T-helper 1 cell treated with Interleukin-12 subunit alpha and Interleukin-12 subunit beta and Interleukin-4 antibody, amounts not matched to agents 30 μg/mL and 1 μg/mL, for 36 hours (primary cell): ENCODE measurements around the gene SPOCK1.

Source experiments
- H3K27ac Mint-ChIP-seq: one replicate; pipeline ENCODE4 v1.8.0; 2021; ENCODE audit warnings: mild to moderate bottlenecking, mixed read lengths
- H3K27me3 Mint-ChIP-seq: one replicate; pipeline ENCODE4 v1.8.0; 2021; ENCODE audit warnings: low read depth, mixed read lengths
- H3K36me3 Mint-ChIP-seq: one replicate; pipeline ENCODE4 v1.8.0; 2021; ENCODE audit warnings: low read depth, mixed read lengths
- H3K4me1 Mint-ChIP-seq: one replicate; pipeline ENCODE4 v1.8.0; 2021; ENCODE audit warnings: low read depth, mixed read lengths
- H3K4me3 Mint-ChIP-seq: one replicate; pipeline ENCODE4 v1.8.0; 2021; ENCODE audit warnings: mild to moderate bottlenecking, moderate library complexity, mixed read lengths
- H3K9me3 Mint-ChIP-seq: one replicate; pipeline ENCODE4 v1.8.0; 2021; ENCODE audit warnings: mixed read lengths

Gene SPOCK1

GRCh38 chr5:137442660-137443059, 56.5 kb downstream of the SPOCK1 start:
- H3K27ac Mint-ChIP-seq, result no peak overlapping the region
- no peak overlapping the region for H3K4me3 Mint-ChIP-seq
- no peaks in the 10 kb centered on the region for H3K36me3 Mint-ChIP-seq
- H3K9me3 Mint-ChIP-seq, result no peaks in the 10 kb centered on the region
- no peaks in the 10 kb centered on the region for H3K4me1 Mint-ChIP-seq
- H3K27me3 Mint-ChIP-seq, result peaks cover 3% of the 10 kb centered on the region

DNA sequence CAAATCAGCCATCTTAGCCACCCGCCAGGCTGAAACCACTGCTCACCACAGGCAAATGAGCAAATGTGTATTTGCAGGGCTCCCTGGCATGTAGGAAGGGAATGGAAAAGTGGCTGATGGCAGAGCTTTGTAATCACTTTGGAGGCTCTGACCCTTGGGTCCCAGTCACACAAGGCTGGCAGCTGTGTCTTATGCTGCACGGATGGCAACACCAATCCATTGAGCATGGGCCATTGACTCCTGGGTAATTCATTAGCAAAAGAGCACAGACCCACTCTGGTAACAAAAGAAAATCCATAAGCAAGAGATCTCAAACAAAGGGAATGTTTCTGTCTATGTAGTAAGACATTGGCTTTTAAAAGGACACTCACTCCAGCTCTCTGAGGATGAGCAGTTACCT, 57.6 kb downstream of the SPOCK1 start:
- no peaks in the 10 kb centered on the region for H3K4me1 Mint-ChIP-seq
- no peaks in the 10 kb centered on the region for H3K36me3 Mint-ChIP-seq
- H3K4me3 Mint-ChIP-seq, result no peak overlapping the region
- no peak overlapping the region for H3K27ac Mint-ChIP-seq
- no peaks in the 10 kb centered on the region for H3K9me3 Mint-ChIP-seq
- peaks cover 3% of the 10 kb centered on the region for H3K27me3 Mint-ChIP-seq

DNA sequence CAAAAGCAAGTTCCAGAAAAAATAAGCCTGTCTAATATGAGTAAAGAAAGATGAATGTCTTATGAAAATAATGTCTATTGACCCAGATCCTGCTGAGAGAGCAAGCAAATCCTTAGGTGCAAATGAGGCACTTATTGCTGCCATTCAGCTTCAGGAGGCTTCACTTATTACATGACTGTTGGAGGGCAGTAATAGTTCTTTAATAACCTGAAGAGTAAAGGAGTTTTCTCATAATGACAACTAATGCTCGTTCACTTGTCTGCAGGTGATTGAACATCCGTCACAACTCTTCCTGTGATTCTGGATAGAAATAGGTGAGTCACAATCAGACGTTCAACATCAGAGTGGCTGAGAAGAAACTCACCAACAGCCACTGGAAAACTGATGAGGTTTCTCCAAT, 58.3 kb downstream of the SPOCK1 start:
- Mint-ChIP-seq H3K27me3 (peaks cover 3% of the 10 kb centered on the region), H3K4me3 (no peak overlapping the region), H3K4me1 (no peaks in the 10 kb centered on the region), H3K9me3 (no peaks in the 10 kb centered on the region), H3K36me3 (no peaks in the 10 kb centered on the region), H3K27ac (no peak overlapping the region)

- H3K36me3 Mint-ChIP-seq, result no peaks in the 10 kb centered on the region
- no peaks in the 10 kb centered on the region for H3K4me1 Mint-ChIP-seq
- no peaks in the 10 kb centered on the region for H3K9me3 Mint-ChIP-seq
- no peak overlapping the region for H3K4me3 Mint-ChIP-seq
- no peak overlapping the region for H3K27ac Mint-ChIP-seq
- peaks cover 3% of the 10 kb centered on the region for H3K27me3 Mint-ChIP-seq
Measured at GRCh38 chr5:137439645-137440044, 59.5 kb downstream of the SPOCK1 start.

- Mint-ChIP-seq H3K27me3 (peaks cover 3% of the 10 kb centered on the region), H3K4me3 (no peak overlapping the region), H3K27ac (no peak overlapping the region), H3K4me1 (no peaks in the 10 kb centered on the region), H3K36me3 (no peaks in the 10 kb centered on the region), H3K9me3 (no peaks in the 10 kb centered on the region)
Measured at GRCh38 chr5:137438932-137439331, 60.2 kb downstream of the SPOCK1 start.

- H3K36me3 Mint-ChIP-seq, result no peaks in the 10 kb centered on the region
- H3K4me3 Mint-ChIP-seq, result no peak overlapping the region
- no peaks in the 10 kb centered on the region for H3K9me3 Mint-ChIP-seq
- H3K27me3 Mint-ChIP-seq, result no peaks in the 10 kb centered on the region
- H3K4me1 Mint-ChIP-seq, result no peaks in the 10 kb centered on the region
- H3K27ac Mint-ChIP-seq, result no peak overlapping the region
Measured at GRCh38 chr5:137437774-137438173, 61.4 kb downstream of the SPOCK1 start.

DNA sequence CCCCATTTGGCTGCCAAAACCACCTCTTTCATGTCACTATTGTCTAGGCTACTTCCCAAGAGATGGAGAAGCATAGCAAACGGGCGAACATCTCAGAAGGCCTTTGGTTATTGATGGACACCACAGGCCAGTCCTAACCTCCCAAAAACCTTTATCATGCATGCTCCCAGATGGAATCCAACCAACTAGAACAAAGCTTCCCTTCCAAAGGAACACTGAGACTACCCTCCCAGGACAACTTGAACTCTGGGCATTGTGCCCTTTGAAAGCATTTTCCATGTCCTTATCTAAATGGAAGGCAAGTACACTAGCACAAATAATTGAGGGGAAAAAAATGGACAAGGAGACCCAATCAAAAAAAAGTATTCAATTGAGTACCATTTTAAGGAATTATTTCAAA, 65.6 kb downstream of the SPOCK1 start:
- Mint-ChIP-seq H3K9me3 (no peaks in the 10 kb centered on the region), H3K4me3 (no peak overlapping the region), H3K27me3 (no peaks in the 10 kb centered on the region), H3K4me1 (no peaks in the 10 kb centered on the region), H3K36me3 (no peaks in the 10 kb centered on the region), H3K27ac (no peak overlapping the region)

- Mint-ChIP-seq H3K4me1 (no peaks in the 10 kb centered on the region), H3K9me3 (no peaks in the 10 kb centered on the region), H3K27ac (no peak overlapping the region), H3K27me3 (no peaks in the 10 kb centered on the region), H3K4me3 (no peak overlapping the region), H3K36me3 (no peaks in the 10 kb centered on the region)
Measured at GRCh38 chr5:137432376-137432775, 66.8 kb downstream of the SPOCK1 start.

- Mint-ChIP-seq H3K9me3 (no peaks in the 10 kb centered on the region), H3K4me3 (no peak overlapping the region), H3K36me3 (no peaks in the 10 kb centered on the region), H3K4me1 (no peaks in the 10 kb centered on the region), H3K27ac (no peak overlapping the region), H3K27me3 (no peaks in the 10 kb centered on the region)
Measured at GRCh38 chr5:137431051-137431450, 68.1 kb downstream of the SPOCK1 start.

DNA sequence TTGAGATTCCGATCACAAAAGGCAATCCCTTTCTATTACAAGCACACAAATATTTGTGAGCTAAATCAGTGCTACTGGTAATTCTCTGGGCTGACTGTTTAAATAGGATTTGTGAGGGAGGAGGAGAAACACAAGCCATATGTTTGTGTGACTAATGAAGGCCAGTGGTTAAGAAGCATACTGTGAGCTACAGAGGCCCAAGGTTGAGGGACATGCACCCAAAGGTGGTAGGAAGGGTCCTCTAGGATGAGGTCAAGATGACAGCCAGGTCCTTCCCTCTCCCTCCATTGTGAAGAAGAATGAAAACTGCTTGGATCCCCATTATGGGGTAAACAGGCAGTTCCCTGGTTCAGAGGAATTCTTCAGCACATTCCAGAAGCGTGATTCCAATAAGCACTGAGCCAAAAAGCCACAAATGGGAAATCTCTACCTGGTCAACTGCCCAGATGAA, 83.9 kb downstream of the SPOCK1 start:
- Mint-ChIP-seq H3K27ac (no peak overlapping the region), H3K9me3 (peaks cover 5% of the 10 kb centered on the region)

DNA sequence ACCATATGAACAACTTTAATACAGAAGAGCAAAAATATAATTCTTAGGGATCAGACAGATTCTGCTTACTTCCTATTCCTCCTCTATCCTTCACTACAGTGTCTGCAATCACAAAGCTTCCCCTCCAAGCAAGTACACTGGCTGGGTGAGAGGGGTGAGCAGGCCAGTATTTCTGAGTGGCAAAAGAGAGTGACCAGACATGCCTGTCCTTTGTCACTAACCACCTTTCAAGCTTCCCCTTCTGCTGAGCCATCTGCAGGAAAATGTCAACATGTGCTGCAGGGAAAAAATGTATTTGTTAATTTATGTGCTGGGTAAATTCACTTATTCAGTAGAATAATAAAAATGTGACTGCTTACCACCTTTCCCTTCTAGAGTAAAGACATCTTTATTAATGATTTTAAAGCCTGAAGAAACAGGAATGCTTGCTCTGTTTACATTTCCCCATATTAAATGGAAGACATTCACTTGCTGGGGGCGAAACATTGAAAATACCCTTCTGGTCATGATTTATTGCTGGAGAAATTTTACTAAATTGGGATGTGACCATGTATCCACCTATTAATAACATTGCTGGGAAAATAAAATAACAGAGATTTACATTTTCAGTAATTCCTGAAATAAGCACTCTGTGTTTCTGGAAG, 84.9 kb downstream of the SPOCK1 start:
- Mint-ChIP-seq H3K36me3 (no peaks in the 10 kb centered on the region), H3K27ac (no peak overlapping the region), H3K4me3 (no peak overlapping the region), H3K27me3 (peaks cover 13% of the 10 kb centered on the region), H3K9me3 (peaks cover 5% of the 10 kb centered on the region), H3K4me1 (no peaks in the 10 kb centered on the region)

More for the DNA sequence above, 83.9 kb downstream of the SPOCK1 start:
- H3K4me3 Mint-ChIP-seq, result no peak overlapping the region
- peaks cover 13% of the 10 kb centered on the region for H3K27me3 Mint-ChIP-seq
- no peaks in the 10 kb centered on the region for H3K36me3 Mint-ChIP-seq
- no peaks in the 10 kb centered on the region for H3K4me1 Mint-ChIP-seq

DNA sequence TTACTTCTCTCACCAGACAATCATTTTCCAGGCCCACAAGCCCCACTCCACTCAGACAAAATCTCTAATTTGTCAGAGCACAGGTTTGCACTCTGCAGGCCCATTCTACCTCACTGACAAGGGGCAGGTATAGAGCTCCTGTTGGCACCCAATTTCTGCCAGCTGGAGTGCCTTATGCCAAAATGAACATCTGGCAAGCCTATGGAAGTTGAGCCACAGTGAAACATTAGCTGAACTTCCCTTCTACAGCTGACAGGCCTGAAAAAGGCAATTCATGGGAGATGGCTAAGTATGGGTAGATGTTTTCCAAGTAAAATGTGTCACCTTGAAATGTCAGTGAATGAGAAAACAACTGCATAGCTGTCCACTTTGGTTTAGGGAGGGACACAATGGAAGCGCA, 87.0 kb downstream of the SPOCK1 start:
- Mint-ChIP-seq H3K4me3 (no peak overlapping the region), H3K27me3 (peaks cover 13% of the 10 kb centered on the region), H3K27ac (no peak overlapping the region), H3K4me1 (no peaks in the 10 kb centered on the region), H3K36me3 (no peaks in the 10 kb centered on the region), H3K9me3 (peaks cover 5% of the 10 kb centered on the region)

DNA sequence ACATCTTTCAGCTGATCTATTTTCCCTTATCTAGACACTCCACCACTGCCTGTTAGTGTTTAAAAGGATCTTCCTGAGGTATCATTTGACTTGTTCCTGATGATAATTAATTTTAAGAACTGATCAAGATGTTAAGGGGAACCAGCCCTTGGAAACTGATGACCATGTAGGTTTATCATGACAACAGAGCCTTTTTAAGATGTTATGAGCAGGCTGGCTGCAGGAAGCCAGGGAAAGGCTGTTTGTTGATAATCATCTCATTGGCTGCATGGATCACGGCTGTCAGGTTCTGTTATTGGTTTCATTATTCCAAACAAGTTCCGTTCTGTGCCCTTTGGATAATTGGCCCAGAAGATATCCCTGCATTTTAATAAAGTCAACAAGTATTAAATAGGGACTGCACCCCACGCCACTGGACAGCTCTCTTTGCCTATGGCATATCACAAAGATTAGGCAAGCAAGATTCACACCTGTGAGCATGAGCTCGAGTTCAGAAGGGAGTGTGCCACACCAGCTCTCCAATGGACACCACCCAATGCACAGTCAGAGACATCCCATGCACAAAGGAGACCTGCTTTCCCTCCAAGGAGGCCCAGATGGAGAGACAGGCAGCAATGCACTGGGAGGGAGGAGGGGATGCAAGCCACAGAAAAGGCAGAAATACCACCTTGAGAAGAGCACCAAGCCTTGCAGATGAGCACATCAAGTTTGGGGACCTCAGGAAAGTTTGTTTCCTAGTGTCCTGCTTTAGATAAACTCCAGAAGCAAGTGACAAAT, 88.7 kb downstream of the SPOCK1 start:
- Mint-ChIP-seq H3K27ac (no peak overlapping the region), H3K9me3 (no peaks in the 10 kb centered on the region), H3K4me1 (no peaks in the 10 kb centered on the region), H3K4me3 (no peak overlapping the region), H3K36me3 (no peaks in the 10 kb centered on the region), H3K27me3 (peaks cover 7% of the 10 kb centered on the region)

GRCh38 chr5:137409736-137410135, 89.4 kb downstream of the SPOCK1 start:
- Mint-ChIP-seq H3K27ac (no peak overlapping the region), H3K9me3 (no peaks in the 10 kb centered on the region), H3K27me3 (peaks cover 7% of the 10 kb centered on the region), H3K4me3 (no peak overlapping the region), H3K4me1 (no peaks in the 10 kb centered on the region), H3K36me3 (no peaks in the 10 kb centered on the region)

DNA sequence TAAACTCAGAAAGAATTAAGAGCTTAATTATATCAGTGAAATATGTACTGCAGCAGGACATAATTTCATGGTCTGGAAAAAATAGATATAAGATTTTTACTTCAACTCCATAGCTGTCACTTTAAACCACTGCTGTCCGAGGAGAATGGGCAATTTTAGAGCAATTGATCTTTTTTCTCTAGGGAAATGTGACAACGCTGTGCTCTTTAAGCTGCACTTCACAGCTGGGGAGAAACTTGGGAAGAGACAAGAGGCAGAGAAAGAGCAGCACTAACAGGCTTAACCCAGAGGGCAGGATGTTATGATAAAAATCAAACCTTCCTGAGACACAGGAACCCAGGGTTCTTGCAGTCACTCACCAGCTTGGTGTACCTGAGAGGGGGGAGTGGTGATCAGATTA, 92.0 kb downstream of the SPOCK1 start:
- H3K27ac Mint-ChIP-seq, result no peak overlapping the region
- no peaks in the 10 kb centered on the region for H3K36me3 Mint-ChIP-seq
- H3K4me1 Mint-ChIP-seq, result no peaks in the 10 kb centered on the region
- H3K9me3 Mint-ChIP-seq, result no peaks in the 10 kb centered on the region
- H3K4me3 Mint-ChIP-seq, result no peak overlapping the region
- H3K27me3 Mint-ChIP-seq, result no peaks in the 10 kb centered on the region
